ENCODE measurements around the gene BRME1.

BRME1 gene

DNA sequence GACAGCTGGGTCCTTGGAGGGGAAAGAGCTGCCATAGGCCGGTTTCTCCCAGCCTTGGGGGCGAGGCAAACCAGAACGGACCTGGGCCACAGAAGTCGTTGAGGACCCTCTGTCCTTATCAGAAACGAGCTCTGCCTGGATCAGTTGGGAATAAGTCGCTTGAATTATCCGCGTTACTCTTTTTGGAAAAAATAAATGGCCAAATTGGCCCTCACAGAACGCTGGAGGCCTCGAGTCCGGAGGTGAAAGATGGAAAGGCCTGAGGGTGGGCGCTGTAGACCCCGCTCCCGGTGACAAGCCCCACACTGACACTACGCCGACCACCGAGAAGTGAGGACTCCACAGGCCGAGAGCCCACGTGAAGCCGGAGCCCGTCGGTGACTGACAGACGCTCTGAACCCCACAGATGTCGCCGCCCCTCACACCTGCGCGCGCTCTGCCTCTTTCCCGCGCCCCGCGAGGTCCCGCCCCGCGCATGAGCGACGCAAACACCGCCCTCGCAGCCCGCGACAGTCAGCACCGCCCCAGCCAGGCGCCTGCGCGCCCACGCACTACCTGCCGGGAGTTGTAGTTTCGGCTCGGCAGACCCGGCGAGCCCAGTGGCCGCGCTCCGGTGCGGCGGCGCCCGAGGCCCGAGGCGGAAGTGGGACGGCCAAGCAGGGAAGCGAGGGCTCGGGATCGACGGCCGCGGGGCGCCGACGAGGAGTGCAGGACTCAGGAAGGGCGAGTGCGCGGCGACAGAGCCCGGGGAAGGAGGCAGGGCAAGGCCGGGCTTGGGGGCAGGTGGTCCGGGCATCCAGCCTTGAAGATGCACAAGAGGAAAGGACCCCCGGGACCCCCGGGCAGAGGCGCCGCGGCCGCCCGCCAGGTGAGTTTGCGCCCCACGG is at the start of gene BRME1, which contains the start of gene CC2D1A:
Gene BRME1 (minus strand): TSS at position 484 of the 887 bp plus-strand sequence. CDS start 1,225 bp downstream, outside the sequence.
Gene CC2D1A (plus strand): TSS at position 568 of the 887 bp plus-strand sequence. CDS start 241 bp downstream, at position 809.
- DNase-seq (ENCODE audit: insufficient read length, low spot score), result peak; percentile 100
- peak; percentile 84 for FAIRE-seq

DNA sequence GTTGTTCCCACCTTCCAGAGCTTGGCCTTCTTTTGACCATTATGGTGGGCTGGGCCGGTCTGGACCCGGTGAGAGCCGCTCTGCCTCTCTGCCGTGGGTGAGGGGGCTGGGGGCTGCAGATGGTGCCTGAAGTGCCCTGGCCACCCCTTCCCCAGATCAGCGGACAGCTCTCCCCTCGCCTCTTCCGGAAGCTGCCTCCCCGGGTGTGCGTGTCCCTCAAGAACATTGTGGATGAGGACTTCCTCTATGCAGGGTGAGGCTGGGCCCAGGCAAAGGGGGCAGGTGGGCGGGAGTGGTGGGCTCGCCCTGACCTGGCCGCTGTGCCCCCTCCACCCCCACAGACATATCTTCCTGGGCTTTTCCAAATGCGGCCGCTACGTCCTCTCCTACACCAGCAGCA is 48.3 kb upstream of the BRME1 start:
- DNase-seq (ENCODE audit: insufficient read length, low spot score) (no peak), FAIRE-seq (no peak)

DNA sequence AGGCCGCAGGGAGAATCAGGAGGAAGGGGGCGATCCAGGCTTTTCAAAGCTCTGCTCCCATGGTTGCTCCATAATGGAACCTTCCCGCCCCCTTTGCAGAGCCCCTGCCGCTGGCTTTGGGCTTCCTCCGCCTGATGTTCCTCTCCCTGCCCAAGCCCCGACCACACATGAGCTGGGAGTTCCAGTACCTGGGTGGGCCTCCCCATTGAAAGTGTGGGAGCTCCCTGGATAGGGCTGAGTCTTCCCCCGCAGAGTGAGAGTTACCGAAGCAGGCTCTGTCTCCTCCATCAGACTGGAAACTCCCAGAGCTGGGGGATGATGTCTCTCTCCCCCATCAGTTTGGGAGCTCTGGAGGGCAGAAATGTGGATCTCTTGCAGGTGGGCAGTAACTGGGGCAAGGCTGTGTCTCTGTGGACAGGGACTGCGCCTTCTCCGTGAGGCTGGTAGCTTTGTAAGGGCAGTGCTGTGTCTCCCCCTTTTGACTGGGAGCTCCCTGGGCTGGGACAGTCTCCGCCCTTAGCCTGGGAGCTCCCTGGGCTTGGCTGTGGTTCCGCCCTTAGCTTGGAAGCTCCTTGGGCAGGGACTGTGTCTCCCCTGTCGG is 47.1 kb upstream of the BRME1 start:
- no peak for FAIRE-seq
- DNase-seq (ENCODE audit: insufficient read length, low spot score), result no peak

DNA sequence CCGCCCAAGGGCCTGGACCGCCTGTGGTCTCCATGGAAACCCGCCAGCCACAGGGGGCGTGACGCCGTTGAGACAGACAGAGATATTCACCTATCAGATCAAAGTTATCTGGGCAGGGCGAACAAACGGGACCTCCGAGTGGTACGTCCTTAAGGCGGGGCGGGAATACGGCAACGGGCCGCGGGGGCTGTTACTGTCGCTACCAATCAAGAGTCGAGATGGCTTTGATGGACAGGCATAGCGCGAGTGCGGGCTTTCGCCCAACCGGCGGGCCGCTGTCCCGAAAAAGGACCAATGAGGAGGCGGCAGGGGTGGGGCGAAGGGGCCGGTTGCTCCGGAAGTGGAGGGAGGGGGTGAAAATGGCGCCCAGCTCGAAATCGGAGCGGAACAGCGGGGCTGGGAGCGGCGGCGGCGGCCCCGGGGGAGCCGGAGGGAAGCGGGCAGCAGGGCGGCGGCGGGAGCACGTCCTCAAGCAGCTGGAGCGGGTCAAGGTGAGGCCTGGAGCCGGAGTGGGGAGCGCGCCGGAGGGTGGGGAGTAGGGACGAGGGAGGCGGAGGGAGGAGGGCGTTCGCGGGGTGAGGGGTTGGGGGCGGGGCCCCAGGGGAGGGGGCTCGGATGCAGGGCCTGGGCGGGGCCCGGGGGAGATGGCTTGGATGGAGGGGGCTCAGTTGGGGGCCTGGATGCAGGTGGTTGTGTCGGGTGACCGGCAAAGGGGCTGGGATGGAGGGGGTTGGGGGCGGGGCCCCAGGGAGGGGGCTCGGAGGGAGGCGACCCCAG is 46.4 kb upstream of the BRME1 start, which contains the start of gene DCAF15:
Gene DCAF15 (plus strand): TSS at position 356 of the 777 bp plus-strand sequence. CDS start 4 bp downstream, at position 360.
- FAIRE-seq (peak; percentile 100), DNase-seq (ENCODE audit: insufficient read length, low spot score) (peak; percentile 100)

- FAIRE-seq (no peak), DNase-seq (ENCODE audit: insufficient read length, low spot score) (no peak)
Measured at GRCh38 chr19:13951799-13952153, 45.9 kb upstream of the BRME1 start.

GRCh38 chr19:13951043-13951442 is 45.1 kb upstream of the BRME1 start:
- DNase-seq (ENCODE audit: insufficient read length, low spot score), result no peak
- FAIRE-seq, result no peak

GRCh38 chr19:13946414-13946813 is 40.5 kb upstream of the BRME1 start:
- DNase-seq (ENCODE audit: insufficient read length, low spot score) (no peak), FAIRE-seq (no peak)

- no peak for DNase-seq (ENCODE audit: insufficient read length, low spot score)
- FAIRE-seq, result no peak
Measured at GRCh38 chr19:13942023-13942684, 36.2 kb upstream of the BRME1 start.

DNA sequence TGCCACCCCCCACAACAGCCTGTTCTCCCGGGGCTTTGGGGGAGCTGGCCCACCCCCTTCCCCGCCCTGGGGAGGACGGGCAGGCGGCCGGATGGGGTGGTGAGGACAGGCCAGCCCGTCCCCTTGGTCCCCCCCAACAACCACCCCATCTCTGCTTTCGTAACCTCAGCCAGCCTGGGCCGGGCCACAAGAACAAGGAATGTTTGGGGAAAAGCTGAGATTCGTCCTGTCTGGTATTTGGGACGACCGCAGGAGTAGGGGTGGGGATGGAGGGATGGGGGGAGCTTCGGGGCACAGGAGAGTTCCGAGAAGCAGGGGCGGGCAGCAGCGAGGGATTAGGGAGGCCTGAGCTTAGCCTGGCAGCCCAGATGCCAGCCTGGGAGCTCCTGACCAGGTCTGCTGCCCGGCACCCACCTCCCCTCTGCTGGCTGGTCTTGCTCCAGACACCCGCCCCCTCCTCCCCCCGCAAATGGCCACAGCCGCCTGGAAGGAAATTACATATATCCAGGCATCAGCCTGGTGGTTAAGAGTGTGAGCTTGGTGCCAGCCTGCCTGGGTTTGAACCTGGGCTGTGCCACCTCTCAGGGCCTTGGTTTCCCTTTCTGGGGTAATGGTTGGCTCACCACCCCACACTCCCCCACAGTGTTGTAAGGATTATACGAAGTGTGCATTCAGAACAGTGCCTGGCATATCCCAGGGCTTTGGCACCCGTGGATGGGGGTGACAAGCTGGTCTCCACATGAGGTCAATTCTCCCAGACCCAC is 32.6 kb upstream of the BRME1 start, which contains the start of gene PODNL1:
Gene PODNL1 (minus strand): TSS at position 117 of the 764 bp plus-strand sequence. CDS start 236 bp downstream, outside the sequence.
- no peak for DNase-seq (ENCODE audit: insufficient read length, low spot score)
- no peak for FAIRE-seq

DNA sequence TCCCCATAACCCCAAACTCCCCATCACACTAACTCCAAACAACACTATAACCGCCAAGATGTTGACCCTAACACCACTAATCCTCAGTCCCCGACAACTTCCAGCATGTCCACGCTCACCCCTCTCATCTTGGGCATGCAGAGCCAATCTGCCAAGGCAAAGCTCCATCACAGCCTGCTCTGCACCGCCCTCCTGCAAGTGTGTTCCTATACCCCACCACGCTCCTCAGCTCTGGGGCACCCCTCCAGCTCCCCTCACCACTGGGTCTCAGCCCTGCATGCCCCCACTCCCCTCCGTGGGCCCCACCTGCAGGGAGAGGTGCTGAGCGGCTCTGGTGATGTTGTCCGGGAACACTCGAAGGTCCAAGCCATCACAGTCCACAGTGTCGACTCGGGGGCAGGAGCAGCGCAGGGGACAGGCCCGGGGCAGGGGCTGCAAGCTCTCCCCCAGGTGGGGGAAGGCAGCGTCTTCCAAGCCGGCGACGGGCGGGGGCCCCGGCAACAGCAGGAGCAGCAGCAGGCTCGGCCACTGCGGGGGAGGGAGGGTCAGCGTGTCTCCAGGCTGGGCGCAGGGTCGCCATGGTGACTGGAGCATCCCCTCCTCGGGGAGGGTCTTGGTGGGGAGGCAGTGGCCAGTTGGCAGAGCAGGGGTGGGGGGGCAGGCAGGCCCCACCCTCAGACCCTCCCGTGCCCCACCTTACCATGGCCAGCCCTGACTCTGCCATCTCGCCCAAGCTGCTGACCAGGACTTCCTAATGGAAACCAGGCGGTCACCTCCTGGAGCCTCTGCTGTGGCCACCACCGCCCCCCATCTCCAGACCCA is 31.8 kb upstream of the BRME1 start:
- no peak for DNase-seq (ENCODE audit: insufficient read length, low spot score)
- FAIRE-seq, result no peak

GRCh38 chr19:13935765-13936510 is 30.0 kb upstream of the BRME1 start:
- DNase-seq (ENCODE audit: insufficient read length, low spot score) (no peak), FAIRE-seq (no peak)

GRCh38 chr19:13934785-13935109 is 28.8 kb upstream of the BRME1 start:
- DNase-seq (ENCODE audit: insufficient read length, low spot score) (no peak), FAIRE-seq (no peak)

GRCh38 chr19:13932911-13933393 is 27.0 kb upstream of the BRME1 start:
- FAIRE-seq (no peak), DNase-seq (ENCODE audit: insufficient read length, low spot score) (no peak)

DNA sequence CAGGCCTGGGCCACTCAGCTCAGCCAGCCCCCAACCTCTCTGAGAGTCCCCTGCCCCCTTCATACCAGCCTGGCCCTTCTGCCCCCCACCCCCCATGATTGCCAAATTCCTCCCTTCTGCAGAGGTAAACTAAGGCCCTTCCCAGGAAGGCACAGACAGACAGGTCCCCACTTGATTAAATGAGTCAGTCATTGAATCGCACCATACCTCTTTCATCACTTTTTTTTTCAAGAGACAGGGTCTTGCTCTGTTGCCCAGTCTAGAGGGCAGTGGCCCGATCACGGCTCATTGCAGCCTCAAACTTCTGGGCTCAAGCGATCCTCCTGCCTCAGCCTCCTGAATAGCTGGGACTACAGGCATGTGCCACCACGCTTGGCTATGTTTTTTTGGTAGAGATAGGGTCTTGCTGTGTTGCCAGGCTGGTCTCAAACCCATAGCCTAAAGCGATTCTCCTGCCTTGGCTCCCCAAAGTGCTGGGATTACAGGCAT is 26.3 kb upstream of the BRME1 start:
- DNase-seq (ENCODE audit: insufficient read length, low spot score), result no peak
- FAIRE-seq, result no peak

DNA sequence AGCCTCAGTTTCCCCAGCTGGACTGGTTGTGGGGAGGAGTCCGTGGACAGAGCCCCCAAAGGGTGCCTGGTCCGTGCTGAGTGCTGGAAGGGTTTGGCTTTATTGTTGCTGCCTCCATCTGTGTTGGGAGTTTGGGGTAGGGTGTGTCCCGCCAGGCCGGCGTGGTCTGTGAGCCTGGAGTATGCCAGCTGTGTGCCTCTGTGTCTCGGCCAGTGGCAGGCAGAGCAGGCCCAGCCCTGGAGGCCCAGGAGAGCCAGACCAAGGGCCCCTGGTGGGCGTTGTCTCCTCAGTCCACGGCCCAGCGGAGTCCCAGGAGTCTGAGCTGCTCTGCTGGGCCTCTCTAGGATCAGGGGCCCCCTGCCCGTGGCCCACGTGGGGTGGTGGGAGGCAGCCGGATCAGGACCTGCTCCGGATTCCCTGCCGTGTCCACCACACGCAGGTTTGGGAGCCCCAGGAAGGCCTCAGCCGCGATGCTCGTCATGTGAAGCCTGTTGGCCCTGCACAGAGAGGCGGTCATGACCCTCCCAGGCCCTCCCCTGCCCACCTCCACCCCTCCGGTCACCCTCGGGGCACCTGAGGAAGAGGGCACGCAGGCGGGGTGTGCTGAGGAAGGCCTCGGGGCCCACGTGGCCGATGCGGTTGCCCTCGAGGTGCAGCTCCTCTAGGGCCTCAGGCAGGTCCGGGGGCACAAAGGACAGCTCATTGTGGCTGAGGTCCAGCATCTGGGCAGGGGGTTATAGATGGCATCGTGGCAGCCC is 25.7 kb upstream of the BRME1 start:
- DNase-seq (ENCODE audit: insufficient read length, low spot score), result no peak
- no peak for FAIRE-seq

- FAIRE-seq, result no peak
- DNase-seq (ENCODE audit: insufficient read length, low spot score), result no peak
Measured at GRCh38 chr19:13930402-13930801, 24.5 kb upstream of the BRME1 start.

- no peak for DNase-seq (ENCODE audit: insufficient read length, low spot score)
- FAIRE-seq, result no peak
Measured at GRCh38 chr19:13929956-13930355, 24.0 kb upstream of the BRME1 start.
